HepG2 (cell line): Measurements from ENCODE around the gene DOCK1.

Experiments
- FOXP1 ChIP-seq, 2 experiments: fragments of 450-650 bp in 1 of 2; IDR thresholded peaks; 2 replicates each; pipeline ENCODE4 v1.6.1; 2017 to 2018; ENCODE audit warnings: antibody characterized with exemption in 1 of 2
- TEAD3 ChIP-seq: optimal IDR thresholded peaks from 2 replicates; pipeline ENCODE3; 2016; ENCODE audit warnings: borderline replicate concordance
- ZZZ3 ChIP-seq: sonication (generic); formaldehyde crosslinking; IDR thresholded peaks from 2 replicates; pipeline ENCODE4 v1.4.0; 2020; ENCODE audit warnings: missing genetic modification reagents, mild to moderate bottlenecking, borderline replicate concordance
- TF ChIP-seq, protein P1 (sequence below): sonication (generic); formaldehyde crosslinking; IDR thresholded peaks from 2 replicates; pipeline ENCODE4 v1.4.0; 2020; ENCODE audit warnings: missing genetic modification reagents
- TF ChIP-seq, protein P2 (sequence below): sonication (generic); formaldehyde crosslinking; IDR thresholded peaks from 2 replicates; pipeline ENCODE4 v1.5.1; 2020; ENCODE audit warnings: missing genetic modification reagents, mild to moderate bottlenecking, borderline replicate concordance

DNA sequence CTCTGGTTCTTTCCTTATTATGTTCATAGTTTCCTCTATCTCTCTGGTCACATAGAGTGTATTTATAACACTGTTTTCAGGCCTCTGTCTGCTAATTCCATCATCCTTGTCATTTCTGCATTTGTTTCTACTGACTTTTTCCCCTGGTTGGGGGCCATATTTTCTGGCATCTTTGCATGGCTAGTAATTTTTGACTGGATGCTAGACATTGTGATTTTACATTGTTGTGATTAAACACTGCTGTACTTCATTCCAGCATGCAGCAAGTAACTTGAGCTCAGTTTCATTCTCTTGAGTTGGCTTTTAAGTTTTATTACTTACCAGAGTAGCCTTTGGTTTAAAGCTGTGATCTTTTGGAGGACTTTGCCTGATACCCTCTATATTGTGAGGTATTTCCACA is 6.8 kb upstream of the DOCK1 start:
- TF ChIP-seq, protein P1, sequence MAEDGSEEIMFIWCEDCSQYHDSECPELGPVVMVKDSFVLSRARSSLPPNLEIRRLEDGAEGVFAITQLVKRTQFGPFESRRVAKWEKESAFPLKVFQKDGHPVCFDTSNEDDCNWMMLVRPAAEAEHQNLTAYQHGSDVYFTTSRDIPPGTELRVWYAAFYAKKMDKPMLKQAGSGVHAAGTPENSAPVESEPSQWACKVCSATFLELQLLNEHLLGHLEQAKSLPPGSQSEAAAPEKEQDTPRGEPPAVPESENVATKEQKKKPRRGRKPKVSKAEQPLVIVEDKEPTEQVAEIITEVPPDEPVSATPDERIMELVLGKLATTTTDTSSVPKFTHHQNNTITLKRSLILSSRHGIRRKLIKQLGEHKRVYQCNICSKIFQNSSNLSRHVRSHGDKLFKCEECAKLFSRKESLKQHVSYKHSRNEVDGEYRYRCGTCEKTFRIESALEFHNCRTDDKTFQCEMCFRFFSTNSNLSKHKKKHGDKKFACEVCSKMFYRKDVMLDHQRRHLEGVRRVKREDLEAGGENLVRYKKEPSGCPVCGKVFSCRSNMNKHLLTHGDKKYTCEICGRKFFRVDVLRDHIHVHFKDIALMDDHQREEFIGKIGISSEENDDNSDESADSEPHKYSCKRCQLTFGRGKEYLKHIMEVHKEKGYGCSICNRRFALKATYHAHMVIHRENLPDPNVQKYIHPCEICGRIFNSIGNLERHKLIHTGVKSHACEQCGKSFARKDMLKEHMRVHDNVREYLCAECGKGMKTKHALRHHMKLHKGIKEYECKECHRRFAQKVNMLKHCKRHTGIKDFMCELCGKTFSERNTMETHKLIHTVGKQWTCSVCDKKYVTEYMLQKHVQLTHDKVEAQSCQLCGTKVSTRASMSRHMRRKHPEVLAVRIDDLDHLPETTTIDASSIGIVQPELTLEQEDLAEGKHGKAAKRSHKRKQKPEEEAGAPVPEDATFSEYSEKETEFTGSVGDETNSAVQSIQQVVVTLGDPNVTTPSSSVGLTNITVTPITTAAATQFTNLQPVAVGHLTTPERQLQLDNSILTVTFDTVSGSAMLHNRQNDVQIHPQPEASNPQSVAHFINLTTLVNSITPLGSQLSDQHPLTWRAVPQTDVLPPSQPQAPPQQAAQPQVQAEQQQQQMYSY (CRISPR knock-in tag): no peak
- TF ChIP-seq FOXP1 (IDR thresholded peaks at IDR 0.05) (no peak), FOXP1 (CRISPR knock-in tag; IDR thresholded peaks at IDR 0.05) (no peak), TEAD3 (CRISPR knock-in tag) (no peak), ZZZ3 (CRISPR knock-in tag) (no peak)
- TF ChIP-seq, protein P2, sequence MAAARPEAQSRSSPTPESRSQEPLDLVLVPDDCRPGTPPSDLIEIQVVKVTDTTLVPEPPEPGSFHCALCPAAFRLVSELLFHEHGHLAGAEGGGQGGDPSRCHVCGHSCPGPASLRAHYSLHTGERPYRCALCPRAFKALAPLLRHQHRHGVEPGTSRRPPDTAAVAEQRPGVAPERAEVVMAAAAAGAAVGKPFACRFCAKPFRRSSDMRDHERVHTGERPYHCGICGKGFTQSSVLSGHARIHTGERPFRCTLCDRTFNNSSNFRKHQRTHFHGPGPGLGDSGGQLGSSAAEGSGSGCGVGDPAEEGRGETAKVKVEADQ: no peak
